ENCODE results near the gene TLX3.
"Not testable (repeated sequence)": the region's sequence is repeated elsewhere in the genome, so short reads cannot be mapped to it uniquely, and the experiment has no call there.

TLX3 gene

DNA sequence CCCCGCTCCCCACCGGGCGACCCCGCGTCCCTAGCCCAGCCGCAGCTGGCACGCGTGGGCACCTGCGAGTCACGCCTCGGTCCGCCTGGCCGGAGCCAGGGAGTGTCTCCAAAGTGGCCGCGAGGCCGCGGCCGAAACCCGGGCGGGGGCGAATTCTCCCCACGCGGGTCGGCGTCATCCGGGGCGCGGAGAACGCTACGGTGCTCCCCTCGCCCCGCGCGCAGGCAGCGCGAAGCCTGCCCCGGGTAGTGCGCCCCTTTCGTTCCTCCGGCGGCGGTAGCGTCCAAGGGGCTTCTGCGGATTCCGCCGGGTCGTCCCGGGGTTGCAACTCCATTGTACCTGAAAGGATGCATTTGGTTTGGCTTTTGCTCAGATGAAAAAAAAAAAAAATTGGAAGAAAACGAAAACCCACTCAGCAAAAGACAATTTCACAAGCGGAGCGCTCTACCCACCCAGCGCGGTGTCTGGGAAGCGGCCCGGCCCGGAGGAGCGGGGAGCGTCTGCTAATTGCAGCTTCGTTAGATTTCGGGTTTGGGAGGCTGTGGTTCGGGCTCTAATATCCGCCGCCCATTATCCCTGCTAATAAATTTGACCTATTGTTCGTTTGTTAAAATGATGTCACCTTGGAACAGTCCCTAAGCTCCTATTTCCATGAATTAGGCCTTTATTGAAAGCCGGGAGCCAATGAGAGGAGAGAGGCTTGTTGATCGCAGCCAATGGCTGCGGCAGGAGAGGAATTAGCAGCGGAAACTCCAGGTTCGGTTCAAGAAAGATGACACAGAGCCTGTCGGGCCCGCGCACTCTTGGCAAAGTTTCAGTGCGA lies at the start of gene TLX3:
Gene TLX3 (plus strand): TSS at position 796 of the 823 bp plus-strand sequence. CDS start 118 bp downstream, outside the sequence.
- no peak for DNase-seq (ENCODE audit: low read depth in 2 of 2, low spot score in 1 of 2)

- DNase-seq (ENCODE audit: low read depth in 2 of 2, low spot score in 1 of 2): no peak
Measured at GRCh38 chr5:171261361-171261760, 47.7 kb upstream of the TLX3 start.

GRCh38 chr5:171261904-171262303 lies 47.1 kb upstream of the TLX3 start:
- no peak for DNase-seq (ENCODE audit: low read depth in 2 of 2, low spot score in 1 of 2)

DNA sequence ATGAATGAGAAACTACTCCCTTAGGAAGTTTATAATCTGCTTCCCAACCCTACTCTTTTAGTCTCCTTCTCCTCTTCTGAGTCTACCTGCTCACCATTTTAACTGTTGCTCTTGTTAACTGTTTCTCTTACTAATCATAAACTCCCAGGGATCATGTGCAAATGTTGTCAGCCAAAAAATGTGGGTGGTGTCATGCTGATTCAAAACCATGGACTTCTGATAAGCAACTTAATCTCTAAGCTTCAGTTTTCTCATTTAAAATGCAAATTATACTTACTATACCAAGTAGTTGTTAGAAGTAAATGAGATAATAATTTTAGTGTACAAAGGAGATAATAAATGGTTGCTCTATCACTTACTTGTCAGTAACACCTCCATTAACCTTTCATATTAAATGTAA lies 45.9 kb upstream of the TLX3 start:
- DNase-seq (ENCODE audit: low read depth in 2 of 2, low spot score in 1 of 2): no peak

GRCh38 chr5:171264843-171265242 lies 44.2 kb upstream of the TLX3 start:
- DNase-seq (ENCODE audit: low read depth in 2 of 2, low spot score in 1 of 2): no peak

GRCh38 chr5:171268700-171269620 lies 40.1 kb upstream of the TLX3 start:
- DNase-seq (ENCODE audit: low read depth in 2 of 2, low spot score in 1 of 2): no peak

- no peak for DNase-seq (ENCODE audit: low read depth in 2 of 2, low spot score in 1 of 2)
Measured at GRCh38 chr5:171269717-171270116, 39.3 kb upstream of the TLX3 start.

GRCh38 chr5:171270136-171270535 lies 38.9 kb upstream of the TLX3 start:
- DNase-seq (ENCODE audit: low read depth in 2 of 2, low spot score in 1 of 2): no peak

- no peak for DNase-seq (ENCODE audit: low read depth in 2 of 2, low spot score in 1 of 2)
Measured at GRCh38 chr5:171271798-171272197, 37.2 kb upstream of the TLX3 start.

DNA sequence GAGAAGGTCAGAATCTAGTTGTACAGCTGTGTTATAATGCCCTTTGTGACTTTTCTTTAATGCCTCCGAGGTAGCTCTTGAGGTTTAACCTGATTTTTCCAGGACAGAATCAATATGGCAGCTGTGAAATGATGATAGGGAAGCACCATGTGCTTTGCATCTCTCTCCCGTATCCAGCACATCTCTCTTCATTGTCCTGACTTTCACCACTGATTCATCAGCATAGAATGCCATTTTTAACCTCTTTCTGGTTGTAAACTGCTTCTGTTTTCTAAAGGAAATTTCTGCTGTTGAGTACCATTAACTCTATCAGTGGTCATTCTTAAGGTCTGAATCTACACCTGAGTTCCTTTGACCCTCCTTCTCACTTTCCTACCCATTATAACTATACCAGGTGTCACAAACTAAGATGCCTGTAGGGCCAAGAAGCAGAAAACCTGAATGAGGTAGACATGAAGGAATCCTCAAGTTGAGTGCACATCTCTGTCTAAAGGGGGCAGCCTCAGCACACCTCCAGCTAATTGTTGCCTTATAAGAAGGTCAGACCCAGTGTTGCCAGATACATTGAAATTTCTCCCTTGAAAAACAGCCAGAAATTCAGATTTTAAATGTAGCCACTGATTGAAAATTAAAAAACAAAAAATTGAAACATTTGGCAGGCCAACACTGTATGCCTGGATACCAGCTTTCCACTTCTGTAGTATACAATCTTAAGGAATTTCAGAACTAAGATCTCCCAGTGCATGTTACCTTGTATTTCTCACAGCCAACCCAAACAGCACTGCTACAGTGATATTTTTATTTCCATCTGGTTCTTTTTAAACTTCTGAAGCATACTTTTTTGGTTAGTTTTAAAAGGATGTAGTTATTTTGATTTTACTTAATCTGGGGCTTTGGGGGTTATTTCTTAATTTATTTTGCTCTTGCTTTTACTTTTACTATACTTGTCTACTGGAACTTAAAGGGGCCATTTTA lies 35.8 kb upstream of the TLX3 start:
- DNase-seq (ENCODE audit: low read depth in 2 of 2, low spot score in 1 of 2): no peak

GRCh38 chr5:171275841-171276544 lies 33.1 kb upstream of the TLX3 start:
- DNase-seq (ENCODE audit: low read depth in 2 of 2, low spot score in 1 of 2): no peak

DNA sequence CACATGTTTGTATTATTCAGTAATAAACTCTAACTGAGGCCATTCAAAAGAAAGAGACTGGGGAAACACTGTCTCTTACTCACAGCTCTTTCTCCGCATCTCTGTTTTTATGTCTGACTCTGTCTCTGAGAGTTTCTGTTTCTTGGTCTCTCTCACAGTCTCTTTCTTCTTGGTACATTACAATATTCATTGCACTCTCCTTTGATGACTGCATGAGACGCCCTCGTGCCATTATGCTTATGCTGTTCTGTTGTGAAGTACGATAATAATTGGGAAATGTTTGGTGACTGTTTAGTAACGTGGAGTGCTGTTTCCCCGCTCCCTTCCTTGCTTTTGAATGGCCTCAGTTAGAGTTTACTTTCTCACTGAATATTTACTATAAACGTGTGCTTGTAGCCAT lies 25.3 kb upstream of the TLX3 start:
- DNase-seq (ENCODE audit: low read depth in 2 of 2, low spot score in 1 of 2): no peak

GRCh38 chr5:171285465-171285864 lies 23.6 kb upstream of the TLX3 start:
- no peak for DNase-seq (ENCODE audit: low read depth in 2 of 2, low spot score in 1 of 2)

DNA sequence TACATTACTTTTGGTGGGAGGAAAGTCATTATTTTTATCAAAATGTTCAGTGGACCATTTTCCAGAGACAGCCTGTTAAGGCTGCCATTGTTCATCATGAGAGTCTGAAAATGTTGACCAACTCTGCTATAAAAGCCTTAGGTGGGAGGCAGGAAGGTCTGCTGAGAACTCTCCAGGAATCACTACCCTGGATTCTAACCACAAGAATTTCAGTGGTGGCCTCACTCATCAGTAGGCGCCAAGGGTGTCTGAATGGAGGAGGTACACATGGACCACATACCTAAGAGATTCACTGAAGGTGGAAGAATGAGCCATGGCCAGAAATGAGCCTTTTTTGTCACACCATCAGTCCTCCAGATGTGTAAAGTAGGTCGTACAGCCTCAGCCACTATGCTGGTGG lies 21.0 kb upstream of the TLX3 start:
- no peak for DNase-seq (ENCODE audit: low read depth in 2 of 2, low spot score in 1 of 2)

DNA sequence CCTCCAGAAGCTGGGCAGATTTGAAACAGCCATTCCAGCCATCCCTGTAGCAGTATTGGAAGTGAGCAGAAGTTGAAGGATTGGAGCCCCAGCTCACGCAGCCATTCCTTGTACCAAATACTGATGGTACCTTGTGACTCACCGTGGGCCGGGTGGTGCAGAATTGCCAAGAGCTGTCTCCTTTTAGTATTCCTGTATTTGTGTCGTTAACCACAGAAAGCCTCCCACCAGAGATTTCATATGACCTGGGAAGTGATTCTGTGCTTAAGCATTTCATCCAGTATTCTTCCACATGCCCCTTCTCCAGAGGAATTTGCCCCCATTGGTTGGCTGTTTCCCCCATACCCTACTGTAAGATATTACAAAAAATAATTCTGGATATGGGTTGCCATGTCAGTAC lies 17.7 kb upstream of the TLX3 start:
- DNase-seq (ENCODE audit: low read depth in 2 of 2, low spot score in 1 of 2): no peak

GRCh38 chr5:171295299-171295698 lies 13.7 kb upstream of the TLX3 start:
- no peak for DNase-seq (ENCODE audit: low read depth in 2 of 2, low spot score in 1 of 2)

DNA sequence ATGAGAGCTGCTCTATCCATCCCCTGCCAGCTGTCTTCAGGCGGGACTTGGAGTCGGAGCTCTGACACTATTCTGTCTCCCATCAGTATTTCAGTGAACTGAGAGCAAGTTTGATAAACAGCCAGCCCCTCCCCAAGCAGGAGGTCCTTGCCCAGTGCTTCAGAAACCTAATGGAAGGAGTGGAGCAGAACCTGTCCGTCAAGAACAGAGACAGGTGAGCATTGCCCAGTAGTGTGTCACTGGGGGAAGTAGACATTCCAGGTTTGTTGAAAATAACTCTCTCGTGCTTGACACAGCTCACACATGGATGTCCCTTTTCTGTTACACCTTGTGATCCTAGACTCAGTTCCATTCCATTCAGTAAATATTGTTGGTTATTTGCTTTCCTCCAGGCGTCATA lies 13.2 kb upstream of the TLX3 start:
- no peak for DNase-seq (ENCODE audit: low read depth in 2 of 2, low spot score in 1 of 2)

DNA sequence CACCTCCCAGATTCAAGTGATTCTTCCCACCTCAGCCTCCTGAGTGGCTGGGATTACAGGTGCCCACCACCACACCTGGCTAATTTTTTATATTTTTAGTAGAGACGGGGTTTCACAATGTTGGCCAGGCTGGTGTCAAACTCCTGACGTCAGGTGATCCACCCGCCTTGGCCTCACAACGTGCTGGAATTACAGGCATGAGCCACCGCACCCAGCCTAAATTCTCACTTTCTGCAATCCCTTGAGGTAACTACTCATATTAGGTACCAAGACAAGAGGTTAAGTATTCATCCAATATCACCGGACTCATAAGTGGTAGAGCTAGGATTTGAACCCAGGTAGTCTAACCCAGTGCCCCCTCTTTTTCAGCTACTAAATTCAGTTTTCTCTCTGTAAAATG lies 11.1 kb upstream of the TLX3 start:
- DNase-seq (ENCODE audit: low read depth in 2 of 2, low spot score in 1 of 2): not testable (repeated sequence)

DNA sequence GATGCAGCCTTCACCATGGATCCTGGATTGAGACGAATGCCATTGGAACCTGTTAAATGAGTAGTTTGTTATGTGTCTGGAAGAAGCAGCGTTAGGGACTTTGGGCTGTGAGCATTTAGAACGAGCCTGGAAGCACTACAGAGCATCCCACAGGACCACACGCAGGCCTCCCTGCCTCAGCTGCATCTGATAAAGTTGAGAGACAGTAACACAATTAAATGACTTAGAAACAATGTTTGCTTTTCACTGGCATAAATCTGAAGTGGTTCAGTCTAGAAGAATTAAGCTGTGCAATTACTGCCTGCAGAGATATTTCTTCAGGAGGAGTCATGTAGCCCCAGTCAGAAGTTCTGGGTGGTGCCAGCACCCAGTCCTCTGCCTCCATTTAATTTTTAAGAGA lies 9.8 kb upstream of the TLX3 start:
- no peak for DNase-seq (ENCODE audit: low read depth in 2 of 2, low spot score in 1 of 2)

- DNase-seq (ENCODE audit: low read depth in 2 of 2, low spot score in 1 of 2): no peak
Measured at GRCh38 chr5:171299851-171300250, 9.2 kb upstream of the TLX3 start.
